ENCODE measurements around the gene ZNF43.
"Not testable (repeated sequence)": the region's sequence is repeated elsewhere in the genome, so short reads cannot be mapped to it uniquely, and the experiment has no call there.

ZNF43 gene

GRCh38 chr19:21758296-21758695 is 77.7 kb downstream of the ZNF43 start:
- DNase-seq (ENCODE audit: low read depth) = no peak
- no peak for TF ChIP-seq CTCF (IDR thresholded peaks at IDR 0.05; ENCODE audit: control insufficient read depth, insufficient read depth, low read depth, low read length, missing control alignments)
- H3K4me3 ChIP-seq (ENCODE audit: control insufficient read depth, low read depth, low read length) = no peak overlapping the region

- not testable (repeated sequence) for H3K4me3 ChIP-seq (ENCODE audit: control insufficient read depth, low read depth, low read length); DNase-seq (ENCODE audit: low read depth)
These were observed 80.4 kb downstream of the ZNF43 start for GRCh38 chr19:21755555-21755954.
